GM12878 (cell line): ENCODE results near the gene MRPL55. TPM values are rescaled to one million over a fixed set of nuclear protein-coding genes. Genes with fewer than 3 reads are reported as not detected.

Source experiments
- ATAC-seq: fragments of 200-7000 bp; cut with Tn5 transposase; 3 replicates; pipeline ENCODE4 v1.9.1; 2020; ENCODE audit warnings: mild to moderate bottlenecking, moderate library complexity
- BruUV-seq: library from RNA; stranded (reverse); fragments of 400-500 nt; replicated peaks from 2 replicates; lab custom pipeline; 2021; lab: Mats Ljungman, UMichigan
- CTCF ChIA-PET: fragments of 300-600 bp; sonication (Branson Sonifier 250); formaldehyde crosslinking; extraction: SDS; loops from one replicate; lab custom pipeline; 2021; ENCODE audit warnings: inconsistent platforms; lab: Yijun Ruan, JAX
- POLR2A ChIA-PET: fragments of 350-600 bp; formaldehyde crosslinking; extraction: SDS; loops from one replicate; lab custom pipeline; 2021; ENCODE audit warnings: inconsistent platforms; lab: Charles Lee
- RAD21 ChIA-PET: fragments of 300-600 bp; sonication (Branson Sonifier 250); formaldehyde crosslinking; loops from one replicate; lab custom pipeline; 2023; ENCODE audit warnings: antibody characterized with exemption; ENCODE audit not compliant: unreplicated experiment; lab: Charles Lee
- SMC1A ChIA-PET: fragments of 300-600 bp; sonication (Branson Sonifier 250); formaldehyde crosslinking; loops from one replicate; lab custom pipeline; 2023; ENCODE audit not compliant: unreplicated experiment, uncharacterized antibody; lab: Charles Lee
- DNase-seq: peaks from one replicate; pipeline ENCODE4 v3.0.0-alpha.2; 2011; ENCODE audit warnings: low read depth, low spot score
- FAIRE-seq: peaks from 3 replicates; lab custom pipeline; 2011; peaks lifted over from hg19 to GRCh38; lab: Jason Lieb, UNC
- H2AFZ ChIP-seq: 2 replicates; pipeline ENCODE4 v1.6.0; 2011; ENCODE audit warnings: low read depth, low read length, control low read depth; ENCODE audit not compliant: control insufficient read depth
- H3K27ac ChIP-seq: 2 replicates; pipeline ENCODE4 v1.5.1; 2011; ENCODE audit warnings: control low read depth; ENCODE audit not compliant: control insufficient read depth, insufficient read depth
- H3K27me3 ChIP-seq, 2 experiments: replicated peaks in 1 of 2; 2 replicates each; pipeline versions ENCODE4 v1.6.0 to v1.6.1; 2011; ENCODE audit warnings: low read length in 1 of 2; ENCODE audit not compliant: control insufficient read depth in 2 of 2, insufficient read depth in 2 of 2
- H3K36me3 ChIP-seq, 2 experiments: 2 replicates each; pipeline ENCODE4 v1.5.1; 2011; ENCODE audit warnings: low read length in 1 of 2; ENCODE audit not compliant: control insufficient read depth in 2 of 2, insufficient read depth in 2 of 2
- H3K4me1 ChIP-seq: 2 replicates; pipeline ENCODE4 v1.6.1; 2011; ENCODE audit warnings: mild to moderate bottlenecking, low read length, moderate library complexity, mixed read lengths; ENCODE audit not compliant: control insufficient read depth, insufficient read depth
- H3K4me2 ChIP-seq: 2 replicates; pipeline ENCODE4 v1.6.0; 2011; ENCODE audit warnings: control low read depth; ENCODE audit not compliant: control insufficient read depth, insufficient read depth
- H3K4me3 ChIP-seq: fragments of 200-600 bp; sonication (generic); 2 replicates; pipeline ENCODE4 v1.5.1; 2016
- H3K79me2 ChIP-seq: 2 replicates; pipeline ENCODE4 v1.6.0; 2011; ENCODE audit warnings: low read length; ENCODE audit not compliant: control insufficient read depth, insufficient read depth
- H3K9ac ChIP-seq: 2 replicates; pipeline ENCODE4 v1.8.0; 2011; ENCODE audit warnings: low read length, control low read depth, mixed read lengths; ENCODE audit not compliant: control insufficient read depth, insufficient read depth
- H3K9me3 ChIP-seq: replicated peaks from 3 replicates; pipeline ENCODE4 v1.5.1; 2011; ENCODE audit warnings: mild to moderate bottlenecking, low read length; ENCODE audit not compliant: control insufficient read depth, insufficient read depth
- H4K20me1 ChIP-seq: 2 replicates; pipeline ENCODE4 v1.6.0; 2011; ENCODE audit not compliant: control insufficient read depth, insufficient read depth
- ESRRA ChIP-seq: IDR thresholded peaks from 2 replicates; pipeline ENCODE4 v1.6.1; 2012; ENCODE audit warnings: mild to moderate bottlenecking, low read length, improper control_type of control experiment
- POLR2A ChIP-seq: IDR thresholded peaks from 2 replicates; pipeline ENCODE4 v1.6.1; 2011; ENCODE audit warnings: low read depth, mild to moderate bottlenecking, low read length
- POLR2AphosphoS2 ChIP-seq: IDR thresholded peaks from 2 replicates; pipeline ENCODE4 v1.6.1; 2011; ENCODE audit warnings: low read depth, mild to moderate bottlenecking, low read length, improper control_type of control experiment, moderate library complexity
- SMC3 ChIP-seq: IDR thresholded peaks from 2 replicates; pipeline ENCODE4 v1.6.1; 2011; ENCODE audit warnings: low read length, improper control_type of control experiment, borderline replicate concordance
- WGBS: methylation state at CpG from one replicate; pipeline ENCODE4 v1.1.6; 2016; ENCODE audit warnings: low lambda C conversion rate; ENCODE audit not compliant: insufficient replicate concordance, insufficient coverage; ENCODE audit errors: missing lambda C conversion rate; 5-methylcytosine and 5-hydroxymethylcytosine counted together
- in situ Hi-C: fragments of 300-500 bp; cut with MboI; formaldehyde crosslinking; loops from 9 replicates; pipeline ENCODE4 v1.14.3; 2018; ENCODE audit warnings: mixed read lengths
- intact Hi-C: fragments of 100-400 bp; cut with micrococcal nuclease; formaldehyde crosslinking; loops from one replicate; pipeline ENCODE4 v1.14.2; 2022; ENCODE audit not compliant: unreplicated experiment
- polyA plus RNA-seq, 11 experiments: library from polyadenylated mRNA; depleted of rRNA in 4 of 11; unstranded in 6 of 11; stranded (reverse) in 5 of 11; fragments of >200 nt; fragmentation: Nextera tagmentation in 4 of 11; fragmentation: Illumina TruSeq in 1 of 11; extraction: Ambion mirVana in 4 of 11; extraction: Trizol in 1 of 11; gene quantifications; 1 replicate in 1 of 11; 2 replicates in 10 of 11; pipeline versions ENCODE4 v1.2.1 to v1.2.3, GENCODE V29; 2011 to 2016; ENCODE audit warnings: inconsistent platforms in 2 of 11, missing spikeins in 2 of 11, low read depth in 1 of 11
- total RNA-seq, 4 experiments: library from RNA; depleted of rRNA in 3 of 4; stranded (reverse); fragments of >200 nt in 3 of 4; fragmentation: Illumina TruSeq in 1 of 4; extraction: Trizol in 1 of 4; gene quantifications; 2 replicates each; pipeline versions ENCODE4 v1.2.1 to v1.2.3, GENCODE V29; 2013 to 2021

MRPL55 gene
- total and polyA plus RNA-seq, 10 of the 15 experiments (the other 5 are each of a cell fraction or from before 2014, with no cell fraction given): 15.1 to 143 (median 55.8) TPM

GRCh38 chr1:228105270-228105995, 3.7 kb downstream of the MRPL55 start:
- H3K4me1 ChIP-seq: peaks cover 17% of the 10 kb centered on the region
- H3K4me2 ChIP-seq: no peak overlapping the region
- ChIA-PET CTCF (no interaction called here), POLR2A (no interaction called here), RAD21 (no interaction called here), SMC1A (no interaction called here)
- H3K9me3 ChIP-seq: no peaks in the 10 kb centered on the region
- H3K27ac ChIP-seq: no peak overlapping the region
- no peak for FAIRE-seq
- BruUV-seq: no TSS peak
- H2AFZ ChIP-seq: no peak overlapping the region
- TF ChIP-seq POLR2A (peak; percentile 51), ESRRA (no peak)
- no peak overlapping the region for H3K4me3 ChIP-seq
- H4K20me1 ChIP-seq: no peaks in the 10 kb centered on the region
- H3K9ac ChIP-seq: no peak overlapping the region
- H3K79me2 ChIP-seq: peaks cover 27% of the 10 kb centered on the region
- intact Hi-C loops (no loop called here), in situ Hi-C loops (no loop called here)
- ATAC-seq: no peak
- no peaks in the 10 kb centered on the region for H3K27me3 ChIP-seq
- WGBS: 93% methylated on average over 8 of the region's 9 CpGs
- no peak for DNase-seq
- peaks cover 7% of the 10 kb centered on the region in 2 experiments; a peak in 3 of 4 replicates for H3K36me3 ChIP-seq

- intact Hi-C loops (no loop called here), in situ Hi-C loops (no loop called here)
- CTCF ChIA-PET: no interaction called here
- peak overlapping the region; percentile 48 for H3K4me2 ChIP-seq
- no peak for ATAC-seq
- no peaks in the 10 kb centered on the region for H4K20me1 ChIP-seq
- H3K27ac ChIP-seq: no peak overlapping the region
- POLR2A ChIA-PET: interaction anchor here (1.9 kb wide), 1 partner anchor 61 kb away, joined by 4 read pairs; the partner anchor contains the start of gene IBA57
- H3K4me3 ChIP-seq: no peak overlapping the region; the same call in 1 of the 2 replicates
- SMC1A ChIA-PET: no interaction called here
- H3K4me1 ChIP-seq: peaks cover 17% of the 10 kb centered on the region
- WGBS: 60% methylated on average over 7 of the region's 7 CpGs
- H2AFZ ChIP-seq: no peak overlapping the region
- H3K79me2 ChIP-seq: peaks cover 27% of the 10 kb centered on the region
- BruUV-seq: no TSS peak
- peaks cover 7 to 12% of the 10 kb centered on the region in 2 experiments; a peak in 3 of 4 replicates for H3K36me3 ChIP-seq
- RAD21 ChIA-PET: no interaction called here
- H3K9ac ChIP-seq: no peak overlapping the region
- FAIRE-seq: no peak
- no peak for TF ChIP-seq SMC3
- TF ChIP-seq POLR2AphosphoS2: 0 out of 2 replicates have a peak, but pooled peaks have one; percentile 64
- TF ChIP-seq POLR2A: peak; percentile 65
- TF ChIP-seq, all 136 proteins: peak for 2
- H3K9me3 ChIP-seq: no peaks in the 10 kb centered on the region
- H3K27me3 ChIP-seq: no peaks in the 10 kb centered on the region
- DNase-seq: no peak
Measured at GRCh38 chr1:228104526-228105269, 4.4 kb downstream of the MRPL55 start.
